ENCODE data around the gene FBXO3. TPM values are rescaled to one million over a fixed set of nuclear protein-coding genes. Genes with fewer than 3 reads are reported as not detected.

Gene FBXO3
- total RNA-seq, 1 experiment from 2014 or later, result 27.2 TPM

DNA sequence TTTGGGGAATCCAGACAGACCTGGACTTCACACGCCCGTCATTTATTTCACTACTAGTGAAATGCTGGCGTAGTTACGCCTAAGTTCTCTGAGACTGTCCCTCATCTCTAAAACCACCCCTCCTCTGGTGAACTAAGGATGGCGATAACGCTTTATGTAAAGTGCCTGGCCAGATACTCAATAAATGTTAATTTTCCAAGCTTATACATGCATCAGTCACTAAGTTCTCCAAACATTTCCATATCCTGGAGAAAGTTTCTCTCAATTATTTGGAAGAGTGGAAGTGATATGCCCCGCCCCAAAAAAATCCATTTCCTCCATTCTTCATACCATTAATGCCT is 1.1 kb upstream of the FBXO3 start (continued):
- TF ChIP-seq YY1 (IDR thresholded peaks at IDR 0.05; ENCODE audit: extremely low read depth, insufficient replicate concordance, low read depth, low read length) (no peak), SP1 (IDR thresholded peaks at IDR 0.05; ENCODE audit: low read depth) (no peak), SIN3A (IDR thresholded peaks at IDR 0.05; ENCODE audit: low read depth) (no peak), POLR2AphosphoS5 (IDR thresholded peaks at IDR 0.05; ENCODE audit: low read depth, low read length) (no peak)

- Histone ChIP-seq H3K36me3 (ENCODE audit: control insufficient read depth in 1 of 2, insufficient read depth in 2 of 2, low read length in 2 of 2) (no peaks in the 10 kb centered on the region), H2AFZ (ENCODE audit: low read depth, low read length, poor library complexity, severe bottlenecking) (peak overlapping the region; percentile 88), H3K9me2 (ENCODE audit: insufficient read depth) (no peaks in the 10 kb centered on the region), H3K9me3 (ENCODE audit: control insufficient read depth in 1 of 2, insufficient read depth in 1 of 2, low read depth in 1 of 2, low read length in 2 of 2) (no peaks in the 10 kb centered on the region), H3K4me1 (ENCODE audit: control insufficient read depth in 1 of 2, insufficient read depth in 2 of 2, low read length in 2 of 2) (peaks cover 7 to 27% of the 10 kb centered on the region in 2 experiments; a peak in 3 of 4 replicates), H3K27ac (ENCODE audit: low read depth, low read length) (peak overlapping the region; percentile 17; the same call in 1 of the 2 replicates), H4K20me1 (ENCODE audit: insufficient read depth) (no peaks in the 10 kb centered on the region; the same call in 1 of the 2 replicates), H3K4me2 (ENCODE audit: low read length) (peak overlapping the region; percentile 79), H3K27me3 (ENCODE audit: insufficient read depth, low read length) (no peaks in the 10 kb centered on the region), H3K4me3 (replicated peaks in 1 of 2; ENCODE audit: low read depth in 1 of 2, low read length in 2 of 2) (peak overlapping the region; percentile 82 to 91), H3K79me2 (ENCODE audit: insufficient read depth, low read length) (peaks cover 18% of the 10 kb centered on the region), H3K9ac (ENCODE audit: low read length) (peak overlapping the region; percentile 51; the same call in 1 of the 2 replicates)
- TF ChIP-seq SP1 (IDR thresholded peaks at IDR 0.05; ENCODE audit: low read depth) (no peak), ZNF274 (IDR thresholded peaks at IDR 0.05; ENCODE audit: low read depth, low read length) (no peak), CEBPB (IDR thresholded peaks at IDR 0.05; ENCODE audit: low read depth) (no peak), EGR1 (IDR thresholded peaks at IDR 0.05; ENCODE audit: low read depth) (no peak), ATF3 (IDR thresholded peaks at IDR 0.05) (no peak), ZFX (IDR thresholded peaks at IDR 0.05) (no peak), ELF1 (IDR thresholded peaks at IDR 0.05; ENCODE audit: borderline replicate concordance, low read depth) (no peak), RAD21 (IDR thresholded peaks at IDR 0.05; ENCODE audit: low read depth) (no peak), CBX3 (IDR thresholded peaks at IDR 0.05; ENCODE audit: low read depth) (no peak), POLR2A (IDR thresholded peaks at IDR 0.05; ENCODE audit: borderline replicate concordance, extremely low read depth, insufficient read depth, insufficient read length) (no peak), YY1 (IDR thresholded peaks at IDR 0.05; ENCODE audit: extremely low read depth, insufficient replicate concordance, low read depth, low read length) (no peak), JUND (IDR thresholded peaks at IDR 0.05) (no peak)
- TF ChIP-seq, protein P1, sequence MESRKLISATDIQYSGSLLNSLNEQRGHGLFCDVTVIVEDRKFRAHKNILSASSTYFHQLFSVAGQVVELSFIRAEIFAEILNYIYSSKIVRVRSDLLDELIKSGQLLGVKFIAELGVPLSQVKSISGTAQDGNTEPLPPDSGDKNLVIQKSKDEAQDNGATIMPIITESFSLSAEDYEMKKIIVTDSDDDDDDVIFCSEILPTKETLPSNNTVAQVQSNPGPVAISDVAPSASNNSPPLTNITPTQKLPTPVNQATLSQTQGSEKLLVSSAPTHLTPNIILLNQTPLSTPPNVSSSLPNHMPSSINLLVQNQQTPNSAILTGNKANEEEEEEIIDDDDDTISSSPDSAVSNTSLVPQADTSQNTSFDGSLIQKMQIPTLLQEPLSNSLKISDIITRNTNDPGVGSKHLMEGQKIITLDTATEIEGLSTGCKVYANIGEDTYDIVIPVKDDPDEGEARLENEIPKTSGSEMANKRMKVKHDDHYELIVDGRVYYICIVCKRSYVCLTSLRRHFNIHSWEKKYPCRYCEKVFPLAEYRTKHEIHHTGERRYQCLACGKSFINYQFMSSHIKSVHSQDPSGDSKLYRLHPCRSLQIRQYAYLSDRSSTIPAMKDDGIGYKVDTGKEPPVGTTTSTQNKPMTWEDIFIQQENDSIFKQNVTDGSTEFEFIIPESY (IDR thresholded peaks at IDR 0.05; ENCODE audit: extremely low read depth, insufficient replicate concordance, low read length), result no peak
- BruUV-seq (replicated peaks), result no TSS peak
- ATAC-seq (peak; percentile 21), DNase-seq (ENCODE audit: low read depth, low spot score) (no peak)
- ChIA-PET POLR2A (no interaction called here), CTCF (interaction anchor here (0.7 kb wide), 1 partner anchor 81 kb away, joined by 4 read pairs; no protein-coding TSS in a partner anchor), RAD21 (ENCODE audit: low non-redundant PET in 1 of 2, low total read pairs in 2 of 2, uncharacterized antibody in 2 of 2, unreplicated experiment in 2 of 2) (no interaction called here)
- intact Hi-C loops (cut with micrococcal nuclease), result no loop called here
These were observed 581 bp upstream of the FBXO3 start for GRCh38 chr11:33774736-33775466.
